HPDE6-E6E7 (cell line): Measurements from ENCODE around the gene EPB41L5.
"Not testable (repeated sequence)": the region's sequence is repeated elsewhere in the genome, so short reads cannot be mapped to it uniquely, and the experiment has no call there.

Experiments used
- DNase-seq: peaks from one replicate; pipeline ENCODE4 v3.0.0; 2011; ENCODE audit warnings: missing footprints; ENCODE audit errors: extremely low spot score

The EPB41L5 gene

DNA sequence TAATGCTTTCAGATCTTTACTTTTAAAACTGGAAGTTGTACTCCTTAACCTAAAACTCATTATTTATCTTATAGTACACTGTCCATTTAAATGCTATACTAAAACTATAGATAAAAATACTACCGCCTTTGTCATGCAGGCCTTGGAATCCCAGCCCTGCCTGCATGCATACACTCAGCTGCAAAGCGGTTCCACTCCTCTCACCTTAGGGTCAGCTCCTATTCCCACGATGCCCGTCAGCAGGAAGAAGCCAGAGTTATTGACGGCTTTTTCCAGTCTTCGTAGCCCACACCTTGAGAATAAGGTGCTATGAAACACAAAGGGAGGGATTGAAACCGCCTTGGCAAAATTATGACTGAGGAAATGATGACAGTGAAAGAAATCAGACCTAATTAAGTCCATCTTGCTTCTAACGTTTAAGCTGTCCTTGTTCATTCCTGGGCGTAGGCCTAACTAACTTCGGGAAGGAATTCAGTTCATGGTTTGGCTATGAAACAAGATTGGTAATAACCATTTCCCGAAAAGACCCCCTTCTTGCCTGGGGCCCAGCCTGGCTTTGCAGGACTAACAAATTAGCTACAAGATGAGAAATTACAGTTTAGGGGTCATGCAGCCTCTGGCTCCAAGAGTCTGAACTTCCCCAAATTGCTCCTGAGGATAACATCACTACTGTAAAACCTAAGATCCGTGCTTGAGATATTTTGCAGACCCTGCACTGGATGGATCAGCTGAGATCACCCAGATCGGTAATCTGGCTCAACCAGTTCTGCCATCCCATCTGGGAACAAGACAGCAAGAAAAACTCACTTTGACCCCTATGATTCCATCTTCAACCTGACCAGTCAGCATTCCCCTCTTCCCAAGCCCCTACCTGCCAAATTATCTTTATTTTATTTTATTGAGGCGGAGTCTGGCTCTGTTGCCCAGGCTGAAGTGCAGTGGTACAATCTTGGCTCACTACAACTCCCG lies 17.1 kb downstream of the EPB41L5 start:
- DNase-seq = no peak

DNA sequence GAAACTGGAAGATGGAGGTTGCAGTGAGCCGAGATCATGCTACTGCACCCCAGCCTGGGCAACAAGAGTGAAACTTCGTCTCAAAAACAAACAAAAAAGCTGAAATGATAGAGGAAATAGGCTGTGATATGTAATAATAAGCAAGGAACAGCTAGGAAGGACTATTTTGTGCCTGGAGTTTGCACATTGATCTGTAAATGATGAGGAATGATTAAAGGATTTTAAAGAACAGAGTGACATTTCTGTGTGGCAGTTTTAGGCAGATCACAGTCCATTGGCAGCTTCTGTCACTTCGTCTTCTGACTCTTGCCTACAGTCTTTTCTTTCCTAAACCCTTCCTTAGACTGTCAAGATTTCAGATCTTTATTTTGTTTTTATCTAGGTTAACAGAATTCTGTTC lies 19.4 kb downstream of the EPB41L5 start:
- no peak for DNase-seq

DNA sequence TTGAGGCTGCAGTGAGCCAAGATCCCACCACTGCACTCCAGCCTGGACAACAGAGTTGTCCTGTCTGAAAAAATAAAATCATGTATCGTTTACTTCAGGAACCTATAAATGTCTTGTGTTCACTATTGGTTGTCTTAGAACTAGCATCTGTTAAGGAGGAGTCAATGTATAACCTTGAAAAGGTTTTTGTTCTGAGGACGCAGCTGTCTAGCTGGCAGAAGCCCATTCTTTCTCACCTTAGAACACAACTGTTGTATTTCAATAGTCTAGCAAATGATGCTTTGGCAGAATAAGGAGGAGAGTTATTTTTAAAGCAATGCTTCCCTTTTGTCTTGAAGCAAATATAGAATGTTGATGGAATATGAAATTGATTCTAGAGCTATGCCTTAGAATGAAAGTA lies 21.1 kb downstream of the EPB41L5 start:
- no peak for DNase-seq

DNA sequence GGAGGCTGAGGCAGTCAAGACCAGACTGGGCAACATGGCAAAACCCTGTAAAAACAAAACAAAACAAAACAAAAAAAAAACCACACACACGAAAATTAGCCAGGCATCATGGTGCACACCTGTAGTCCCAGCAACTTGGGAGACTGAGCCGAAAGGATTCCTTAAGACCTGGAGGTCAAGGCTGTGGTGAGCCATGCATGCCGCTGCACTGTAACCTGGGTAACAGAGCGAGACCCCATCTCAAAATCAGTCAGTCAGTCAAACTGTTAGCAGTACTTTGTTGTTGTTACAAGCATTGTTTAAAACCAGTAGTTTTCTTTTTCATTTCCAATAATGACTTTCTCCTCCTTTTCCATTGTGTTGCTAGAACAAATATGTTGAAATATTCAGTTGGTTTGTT lies 21.7 kb downstream of the EPB41L5 start:
- no peak for DNase-seq

DNA sequence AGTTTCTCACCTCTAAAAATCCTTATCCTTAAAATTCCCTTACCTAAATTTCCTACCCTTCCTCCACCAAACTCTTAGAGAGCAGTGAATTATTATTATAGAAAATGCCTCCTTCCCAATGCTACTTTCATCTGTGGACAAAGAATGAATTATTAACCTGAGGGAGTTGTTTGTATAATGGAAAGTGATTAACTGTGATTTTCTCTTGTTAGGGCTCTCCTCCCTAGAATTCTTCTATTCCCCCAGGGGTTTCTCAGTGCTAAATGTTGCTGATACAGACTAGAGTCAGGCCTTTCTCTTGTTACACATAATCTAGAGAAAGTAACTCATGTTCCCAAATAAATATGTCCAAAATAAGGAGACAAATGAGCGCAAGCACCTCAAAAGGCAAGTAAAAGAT lies 23.3 kb downstream of the EPB41L5 start:
- DNase-seq = no peak

DNA sequence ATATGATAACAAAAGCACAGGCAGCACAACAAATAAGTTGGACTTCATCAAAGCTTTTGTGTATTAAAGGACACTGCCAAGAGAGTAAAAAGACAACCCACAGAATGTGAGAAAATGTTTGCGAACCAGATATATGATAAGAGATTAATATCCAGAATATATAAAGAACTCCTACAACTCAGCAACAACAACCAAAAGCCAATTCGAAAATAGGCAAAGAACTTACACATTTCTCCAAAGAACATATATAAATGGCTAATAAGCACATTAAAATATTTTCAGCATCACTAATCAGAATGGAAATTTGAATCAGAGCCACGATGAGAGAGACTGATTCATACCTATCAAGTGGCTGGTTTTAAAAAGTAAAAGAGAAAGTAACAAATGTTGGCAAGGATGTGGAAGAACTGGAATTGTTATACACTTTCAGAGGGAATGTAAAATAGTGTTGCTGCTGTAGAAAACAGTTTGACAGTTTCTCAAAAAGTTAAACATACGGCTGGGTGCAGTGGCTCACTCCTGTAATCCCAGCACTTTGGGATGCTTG lies 25.2 kb downstream of the EPB41L5 start:
- no peak for DNase-seq

DNA sequence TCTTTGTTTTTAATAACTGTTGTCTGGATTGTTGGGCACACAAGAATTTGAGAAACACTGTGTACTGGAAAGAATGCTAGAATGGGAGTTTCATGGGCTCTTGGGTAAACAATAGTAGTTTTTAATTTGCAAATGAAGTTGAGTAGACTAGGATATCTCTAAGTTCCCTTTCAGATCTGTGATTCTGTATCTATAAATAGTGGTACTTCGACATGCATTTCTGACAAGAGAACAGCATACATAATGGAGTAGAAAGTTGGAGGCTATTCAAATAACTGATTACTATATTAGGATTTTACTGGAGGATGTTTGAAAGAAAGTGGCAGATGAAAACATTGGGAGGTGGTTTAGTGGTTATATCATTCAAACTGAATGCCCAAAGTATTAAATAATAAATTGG lies 29.5 kb downstream of the EPB41L5 start:
- DNase-seq = no peak

DNA sequence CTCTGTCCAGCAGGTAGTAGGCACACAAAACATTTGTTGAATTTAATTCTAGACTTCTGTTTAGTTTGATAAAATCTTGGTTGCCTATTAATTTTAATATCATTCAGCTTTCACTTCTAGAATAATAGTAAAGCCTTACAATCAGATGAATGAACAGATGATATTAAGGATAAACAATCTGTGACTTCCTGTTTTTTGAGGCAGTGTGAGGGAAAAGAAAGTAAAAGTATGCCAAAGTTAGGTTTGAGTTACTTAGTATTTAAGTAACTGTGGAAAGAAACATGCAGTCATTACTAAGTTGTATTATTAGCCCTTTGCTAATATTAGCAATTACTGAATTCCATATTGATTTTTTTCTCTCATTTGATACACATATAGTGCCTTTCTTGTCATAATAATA lies 31.5 kb downstream of the EPB41L5 start:
- no peak for DNase-seq

DNA sequence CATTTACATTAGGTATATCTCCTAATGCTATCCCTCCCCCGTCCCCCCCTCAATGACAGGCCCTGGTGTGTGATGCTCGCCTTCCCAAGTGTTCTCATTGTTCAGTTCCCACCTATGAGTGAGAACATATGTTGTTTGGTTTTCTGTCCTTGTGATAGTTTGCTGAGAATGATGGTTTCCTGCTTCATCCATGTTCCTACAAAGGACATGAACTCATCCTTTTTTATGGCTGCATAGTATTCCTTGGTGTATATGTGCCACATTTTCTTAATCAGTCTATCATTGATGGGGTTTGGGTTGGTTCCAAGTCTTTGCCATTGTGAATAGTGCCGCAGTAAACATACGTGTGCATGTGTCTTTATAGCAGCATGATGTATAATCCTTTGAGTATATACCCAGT lies 32.9 kb downstream of the EPB41L5 start:
- not testable (repeated sequence) for DNase-seq

DNA sequence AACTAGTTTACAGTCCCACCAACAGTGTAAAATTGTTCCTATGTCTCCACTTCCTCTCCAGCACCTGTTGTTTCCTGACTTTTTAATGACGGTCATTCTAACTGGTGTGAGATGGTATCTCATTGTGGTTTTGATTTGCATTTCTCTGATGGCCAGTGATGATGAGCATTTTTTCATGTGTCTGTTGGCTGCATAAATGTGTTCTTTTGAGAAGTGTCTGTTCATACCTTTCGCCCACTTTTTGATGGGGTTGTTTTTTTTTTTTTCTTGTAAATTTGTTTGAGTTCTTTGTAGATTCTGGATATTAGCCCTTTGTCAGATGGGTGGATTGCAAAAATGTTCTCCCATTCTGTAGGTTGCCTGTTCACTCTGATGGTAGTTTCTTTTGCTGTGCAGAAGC lies 33.4 kb downstream of the EPB41L5 start:
- DNase-seq = not testable (repeated sequence)

DNA sequence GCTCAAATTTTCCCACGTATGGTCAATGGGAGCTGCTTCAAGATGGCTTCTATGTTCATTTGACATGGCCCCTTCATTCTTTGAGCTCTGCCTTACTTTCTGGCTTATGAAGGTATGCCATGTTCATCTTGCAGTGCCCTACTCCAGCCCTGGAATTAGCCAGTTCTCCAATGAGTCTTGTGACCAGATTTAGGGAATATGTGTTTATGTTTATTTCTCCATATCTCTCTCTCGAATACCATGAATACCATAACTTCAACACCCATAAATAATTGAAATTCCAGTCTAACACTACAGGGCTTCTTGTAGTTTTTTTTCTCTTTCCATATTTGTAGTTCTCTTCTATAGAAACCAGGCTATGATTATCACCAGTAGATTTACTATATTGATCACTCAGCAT lies 39.7 kb downstream of the EPB41L5 start:
- DNase-seq = no peak

DNA sequence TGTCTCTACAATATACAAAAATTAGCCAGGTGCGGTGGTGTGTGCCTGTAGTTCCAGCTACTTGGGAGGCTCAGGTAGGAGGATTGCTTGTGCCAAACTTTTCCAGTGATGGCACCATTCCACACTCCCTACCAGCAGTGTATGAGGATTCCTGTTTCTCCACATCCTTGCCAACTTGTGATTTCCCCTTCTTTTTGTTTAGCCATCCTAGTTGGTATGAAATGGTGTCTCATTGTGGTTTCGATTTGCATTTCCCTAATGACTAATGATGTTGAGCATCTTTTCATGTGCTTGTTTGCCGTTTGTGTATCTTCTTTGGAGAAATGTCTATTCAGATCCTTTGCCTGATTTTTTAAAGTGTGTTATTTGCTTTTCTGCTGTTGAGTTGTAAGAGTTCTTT lies 41.0 kb downstream of the EPB41L5 start:
- DNase-seq = no peak

DNA sequence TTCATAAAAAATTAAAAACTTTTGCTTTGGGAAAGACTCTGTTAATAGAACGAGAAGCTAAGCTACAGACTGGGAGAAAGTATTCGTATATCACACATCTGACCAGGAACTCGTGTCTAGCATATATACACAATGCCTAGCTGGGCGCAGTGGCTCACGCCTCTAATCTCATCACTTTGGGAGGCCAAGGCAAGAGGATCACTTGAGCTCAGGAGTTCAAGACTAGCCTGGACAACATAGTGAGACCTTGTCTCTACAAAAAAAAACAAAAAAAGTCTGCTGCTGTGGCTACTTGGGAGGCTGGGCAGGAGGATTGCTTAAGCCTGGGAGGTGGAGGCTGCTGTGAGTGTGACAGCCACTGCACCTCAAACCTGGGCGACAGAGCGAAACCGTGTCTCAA lies 46.6 kb downstream of the EPB41L5 start:
- DNase-seq = no peak

DNA sequence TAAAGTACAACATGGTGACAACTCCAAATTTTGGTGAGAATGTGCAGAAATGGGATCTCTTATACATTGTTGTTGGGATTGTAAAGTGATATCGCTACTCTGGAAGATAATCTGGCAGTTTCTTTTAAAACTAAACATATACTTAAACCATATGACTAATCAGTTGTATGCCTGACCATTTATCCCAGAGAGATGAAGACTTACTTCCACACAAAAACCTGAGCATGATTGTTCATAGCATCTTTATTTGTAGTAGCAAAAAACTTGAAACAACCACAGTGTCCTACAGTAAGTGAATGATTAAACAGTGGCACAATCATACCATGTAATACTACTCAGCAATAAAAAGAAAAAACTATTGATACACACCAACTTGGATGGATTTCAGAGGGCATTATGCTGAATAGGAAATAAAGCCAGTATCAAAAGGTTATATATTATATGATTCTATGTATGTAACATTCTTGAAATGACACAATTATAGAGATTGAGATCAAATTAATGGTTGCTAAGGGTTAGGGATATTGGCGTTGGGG lies 47.3 kb downstream of the EPB41L5 start:
- no peak for DNase-seq

DNA sequence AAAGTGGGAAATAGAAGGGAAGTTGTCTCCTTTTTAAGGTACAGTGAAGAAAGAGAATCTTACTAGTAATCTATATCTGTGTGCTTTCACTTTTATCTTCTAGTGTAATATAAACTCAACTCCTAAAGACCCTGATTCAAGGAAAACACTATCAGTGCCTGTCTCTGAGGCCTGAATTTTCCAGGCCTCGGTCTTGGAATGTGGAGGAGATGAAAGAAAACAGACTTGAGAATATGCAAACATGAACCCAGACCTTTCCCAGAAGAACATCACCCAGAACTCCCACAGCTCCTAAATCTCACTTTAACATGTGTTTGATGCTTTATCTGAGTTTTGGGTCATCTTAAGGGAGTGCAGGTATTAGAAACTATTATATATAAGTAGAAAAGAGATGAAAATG lies 51.8 kb downstream of the EPB41L5 start:
- no peak for DNase-seq

DNA sequence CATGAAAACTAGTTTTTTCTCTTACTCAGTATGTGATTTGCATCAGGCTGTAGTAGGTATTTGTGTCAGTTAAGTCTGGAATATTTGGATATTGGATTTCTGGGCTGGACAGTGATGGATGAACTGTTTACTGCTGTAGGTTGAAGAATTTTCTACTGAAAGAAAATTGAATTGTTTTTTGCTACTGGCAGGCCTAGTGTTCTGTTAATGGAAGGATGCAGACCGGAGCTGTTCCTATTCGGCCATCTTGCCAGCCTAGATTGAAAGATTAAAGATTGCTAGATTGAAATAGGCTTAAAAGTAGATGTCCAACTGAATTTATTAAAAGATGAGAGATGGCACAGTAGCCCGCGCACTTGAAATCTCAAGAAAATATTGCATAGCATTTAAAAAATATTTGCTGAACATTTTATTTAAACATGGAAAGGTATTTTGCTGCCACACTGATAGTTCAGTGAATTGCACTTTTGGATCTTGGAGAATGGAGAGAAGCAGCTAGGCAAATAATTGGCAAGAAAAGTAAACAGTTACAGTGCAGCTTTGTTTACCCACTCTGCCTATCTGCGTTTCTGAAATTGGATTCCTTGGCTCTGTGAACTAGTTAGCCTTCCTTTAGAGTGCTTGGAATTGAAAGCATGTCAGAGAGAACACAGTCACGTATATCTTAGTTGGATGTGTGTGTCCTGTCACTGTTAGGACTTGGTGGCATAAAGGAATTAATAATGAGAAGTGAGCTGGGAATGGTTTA lies 54.1 kb downstream of the EPB41L5 start:
- no peak for DNase-seq

DNA sequence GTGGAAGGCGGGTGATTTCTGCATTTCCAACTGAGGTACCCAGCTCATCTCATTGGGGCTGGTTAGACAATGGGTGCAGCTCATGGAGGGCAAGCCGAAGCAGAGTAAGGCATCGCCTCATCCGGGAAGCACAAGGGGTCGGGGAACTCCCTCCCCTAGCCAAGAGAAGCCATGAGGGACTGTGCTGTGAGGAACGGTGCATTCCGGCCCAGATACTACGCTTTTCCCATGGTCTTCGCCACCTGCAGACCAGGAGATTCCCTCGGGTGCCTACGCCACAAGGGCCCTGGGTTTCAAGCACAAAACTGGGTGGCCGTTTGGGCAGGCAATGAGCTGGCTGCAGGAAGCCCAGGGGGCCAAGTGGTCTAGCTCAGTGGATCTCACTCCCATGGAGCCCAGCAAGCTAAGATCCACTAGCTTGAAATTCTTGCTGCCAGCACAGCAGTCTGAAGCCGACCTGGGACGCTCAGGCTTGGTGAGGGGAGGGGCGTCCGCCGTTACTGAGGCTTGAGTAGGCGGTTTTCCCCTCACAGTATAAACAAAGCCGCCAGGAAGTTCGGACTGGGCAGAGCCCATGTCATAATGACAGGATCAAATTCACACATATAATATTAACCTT lies 55.3 kb downstream of the EPB41L5 start:
- not testable (repeated sequence) for DNase-seq

DNA sequence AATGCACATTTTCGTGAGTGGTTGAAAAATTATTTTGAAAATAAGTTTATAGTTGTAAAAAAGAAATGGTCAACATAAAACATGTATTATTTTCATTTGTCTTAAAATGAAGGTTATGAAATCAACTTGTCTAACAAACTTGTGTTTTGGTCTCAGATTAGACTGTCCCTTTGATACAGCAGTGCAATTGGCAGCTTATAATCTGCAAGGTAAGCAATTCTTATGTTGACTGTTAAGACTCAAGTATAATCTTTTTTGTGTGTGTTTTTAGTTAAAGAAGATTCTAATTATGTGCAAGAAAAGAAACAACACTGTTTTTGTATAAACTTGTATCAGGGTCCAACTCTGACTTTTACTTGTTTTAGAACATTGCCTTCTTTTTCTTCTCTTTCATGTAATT lies 62.7 kb downstream of the EPB41L5 start:
- no peak for DNase-seq

DNA sequence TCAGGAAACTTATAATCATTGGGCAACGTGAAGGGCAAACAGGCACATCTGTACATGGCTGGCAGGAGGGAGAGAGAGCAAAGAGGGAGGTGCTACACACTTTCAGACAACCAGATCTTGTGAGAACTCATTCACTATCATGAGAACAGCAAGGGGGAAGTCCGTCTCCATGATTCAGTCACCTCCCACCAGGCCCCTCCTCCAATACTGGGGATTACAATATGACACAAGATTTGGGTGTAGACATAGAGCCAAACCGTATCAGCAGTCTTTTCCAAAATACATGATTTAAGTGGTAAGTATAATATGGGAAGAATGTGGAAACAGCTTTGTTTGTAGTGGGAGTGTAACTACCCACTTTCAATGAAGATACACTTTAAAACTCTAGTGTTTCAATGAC lies 65.0 kb downstream of the EPB41L5 start:
- DNase-seq = no peak

DNA sequence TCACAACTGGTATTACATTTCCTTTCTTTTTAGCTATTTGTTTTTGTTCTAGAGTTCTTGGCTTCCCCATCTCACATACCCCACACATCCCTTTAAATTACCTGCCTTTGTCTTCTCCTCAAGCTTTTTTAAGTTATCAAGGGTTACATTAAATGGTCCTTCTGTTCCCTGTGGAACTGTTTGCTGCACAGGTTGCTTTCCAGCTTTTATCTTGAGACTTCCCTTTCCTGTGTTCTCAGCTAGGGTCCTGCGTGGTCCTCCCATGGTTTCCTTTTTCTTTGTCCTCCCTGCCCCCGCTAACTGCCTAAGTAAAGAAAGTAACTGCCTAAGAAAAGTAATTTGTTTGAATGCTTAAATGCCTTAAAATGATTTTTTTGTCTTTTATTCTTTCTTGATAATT lies 66.8 kb downstream of the EPB41L5 start:
- no peak for DNase-seq

DNA sequence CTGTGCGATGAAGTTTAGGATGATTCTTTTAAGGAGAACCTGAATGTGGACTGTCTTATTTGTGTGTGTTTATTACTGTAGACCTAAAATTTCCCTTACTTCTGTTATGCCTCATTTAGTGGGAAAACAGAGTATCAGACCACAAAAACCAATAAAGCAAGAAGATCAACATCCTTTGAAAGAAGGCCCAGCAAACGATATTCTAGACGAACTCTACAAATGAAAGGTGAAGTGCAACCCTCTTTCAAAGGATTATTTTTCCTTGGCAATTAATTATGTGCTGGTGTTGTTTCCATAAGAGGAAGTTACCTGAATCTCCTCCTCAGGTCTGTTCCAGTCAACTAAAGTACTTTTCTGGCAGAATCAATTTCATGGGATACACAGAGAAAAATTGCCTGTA lies 78.6 kb downstream of the EPB41L5 start:
- no peak for DNase-seq

DNA sequence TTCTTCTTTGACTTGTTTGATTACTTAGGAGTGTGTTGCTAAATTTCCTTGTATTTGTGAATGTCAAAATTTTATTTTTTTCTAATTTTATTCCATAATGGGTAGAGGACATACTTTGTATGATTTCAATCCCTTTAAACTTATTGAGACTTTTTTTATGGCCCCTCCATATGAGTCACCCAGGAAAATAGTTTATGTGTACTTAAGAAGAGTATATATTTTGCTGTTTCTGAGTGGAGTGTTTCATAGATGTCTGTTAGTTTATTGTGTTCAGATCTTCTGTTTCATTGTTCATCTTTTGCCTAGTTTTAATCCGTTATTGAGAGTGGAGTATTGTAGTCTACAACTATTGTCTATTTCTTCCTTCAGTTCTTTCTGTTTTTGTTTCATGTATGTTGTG lies 81.9 kb downstream of the EPB41L5 start:
- no peak for DNase-seq
